Measurements from ENCODE around the gene PKD1L1.

Gene PKD1L1

DNA sequence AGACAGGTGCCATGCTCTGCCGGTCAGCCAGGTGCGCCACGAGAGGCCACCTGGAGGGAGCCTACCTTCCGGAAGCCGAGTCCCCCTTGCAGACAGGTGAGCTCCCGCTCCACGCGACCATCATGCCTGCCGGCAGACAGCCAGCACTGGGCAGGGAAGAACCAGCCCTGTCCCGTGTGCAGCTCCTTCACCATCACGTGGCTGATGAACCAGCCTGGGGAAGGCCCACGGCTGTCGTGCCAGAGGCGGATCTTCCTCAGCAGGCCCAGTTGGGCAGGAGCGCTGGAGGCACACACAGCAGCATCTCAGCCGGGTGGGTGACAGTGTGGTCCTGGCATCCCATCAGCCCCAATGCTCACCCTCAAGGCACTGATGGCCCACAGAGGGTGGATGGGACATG lies 108.9 kb downstream of the PKD1L1 start:
- TF ChIP-seq, protein P1, sequence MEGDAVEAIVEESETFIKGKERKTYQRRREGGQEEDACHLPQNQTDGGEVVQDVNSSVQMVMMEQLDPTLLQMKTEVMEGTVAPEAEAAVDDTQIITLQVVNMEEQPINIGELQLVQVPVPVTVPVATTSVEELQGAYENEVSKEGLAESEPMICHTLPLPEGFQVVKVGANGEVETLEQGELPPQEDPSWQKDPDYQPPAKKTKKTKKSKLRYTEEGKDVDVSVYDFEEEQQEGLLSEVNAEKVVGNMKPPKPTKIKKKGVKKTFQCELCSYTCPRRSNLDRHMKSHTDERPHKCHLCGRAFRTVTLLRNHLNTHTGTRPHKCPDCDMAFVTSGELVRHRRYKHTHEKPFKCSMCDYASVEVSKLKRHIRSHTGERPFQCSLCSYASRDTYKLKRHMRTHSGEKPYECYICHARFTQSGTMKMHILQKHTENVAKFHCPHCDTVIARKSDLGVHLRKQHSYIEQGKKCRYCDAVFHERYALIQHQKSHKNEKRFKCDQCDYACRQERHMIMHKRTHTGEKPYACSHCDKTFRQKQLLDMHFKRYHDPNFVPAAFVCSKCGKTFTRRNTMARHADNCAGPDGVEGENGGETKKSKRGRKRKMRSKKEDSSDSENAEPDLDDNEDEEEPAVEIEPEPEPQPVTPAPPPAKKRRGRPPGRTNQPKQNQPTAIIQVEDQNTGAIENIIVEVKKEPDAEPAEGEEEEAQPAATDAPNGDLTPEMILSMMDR (IDR thresholded peaks at IDR 0.05; ENCODE audit: insufficient read depth, low read length, missing control alignments): no peak
- DNase-seq (ENCODE audit: low read depth, low spot score): no peak
- ChIA-PET POLR2A (no interaction called here), CTCF (interaction anchor here (1.0 kb wide), 1 partner anchor 20 kb away, joined by 3 read pairs; no protein-coding TSS in a partner anchor)
- no peak overlapping the region for H3K4me3 ChIP-seq (ENCODE audit: low read depth, low read length)

DNA sequence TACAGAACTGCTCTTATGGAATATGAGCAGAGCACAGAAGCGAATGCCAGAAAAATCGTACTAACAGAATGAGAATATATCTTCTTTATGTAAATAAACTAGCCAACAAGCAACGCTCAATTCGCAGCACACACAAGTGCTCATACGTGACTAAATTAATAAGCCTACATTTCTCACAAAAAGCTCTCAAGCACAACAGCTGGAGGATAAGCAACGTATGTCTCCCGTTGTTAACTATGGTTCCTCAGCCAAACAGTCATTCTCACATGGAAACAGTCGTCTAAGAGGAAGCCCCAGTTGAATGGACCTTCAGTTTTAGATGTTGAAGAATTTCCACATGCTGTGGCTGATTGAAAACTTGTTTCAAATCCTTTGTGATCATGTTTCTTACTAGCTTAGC lies 110.4 kb downstream of the PKD1L1 start:
- ChIA-PET POLR2A (interaction anchor here (0.5 kb wide), 1 partner anchor 551 kb away, joined by 5 read pairs; no protein-coding TSS in a partner anchor), CTCF (interaction anchor here (1.0 to 2.8 kb wide), 4 partner anchors 107 to 572 kb away, joined by 3 to 6 read pairs (median 4); no protein-coding TSS in a partner anchor)
- TF ChIP-seq, protein P1 (IDR thresholded peaks at IDR 0.05; ENCODE audit: insufficient read depth, low read length, missing control alignments): no peak
- DNase-seq (ENCODE audit: low read depth, low spot score): no peak
- no peak overlapping the region for H3K4me3 ChIP-seq (ENCODE audit: low read depth, low read length)

DNA sequence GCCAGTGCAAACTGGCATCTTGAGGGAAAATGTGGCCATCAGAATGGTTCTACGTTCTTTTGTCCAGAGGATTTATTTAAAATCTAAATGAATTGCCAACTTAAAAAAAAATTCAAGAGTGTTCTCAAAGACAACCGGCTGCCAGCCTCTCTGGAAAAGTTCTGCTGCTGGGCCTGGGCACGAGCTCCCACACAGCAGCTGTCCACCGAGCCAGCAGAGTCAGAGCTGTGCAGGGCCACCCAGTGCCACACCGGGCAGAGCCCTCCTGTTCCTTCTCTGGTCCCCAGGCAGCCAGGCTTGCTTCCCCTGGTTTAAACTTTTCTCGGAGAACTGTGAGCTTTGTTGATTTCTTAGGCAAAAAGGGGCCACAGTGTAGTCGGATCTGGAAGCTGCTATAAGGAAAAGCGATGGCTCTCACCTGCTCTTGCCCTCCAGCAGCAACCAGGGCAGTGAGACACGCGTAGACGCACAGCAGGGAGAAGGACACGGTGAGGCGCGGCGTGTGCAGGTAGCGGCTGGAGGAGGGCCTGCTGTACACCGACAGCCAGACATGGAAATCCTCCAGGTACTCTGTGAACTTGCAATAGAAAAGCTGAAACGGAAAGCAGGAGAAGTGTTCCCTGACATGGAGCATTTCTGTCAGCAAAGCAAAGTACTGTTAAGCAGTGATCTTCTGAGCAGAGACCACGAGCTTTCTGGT lies 111.6 kb downstream of the PKD1L1 start:
- no peak for DNase-seq (ENCODE audit: low read depth, low spot score)
- POLR2A ChIA-PET: no interaction called here
- no peak overlapping the region for H3K4me3 ChIP-seq (ENCODE audit: low read depth, low read length)
- TF ChIP-seq, protein P1 (IDR thresholded peaks at IDR 0.05; ENCODE audit: insufficient read depth, low read length, missing control alignments): no peak
- CTCF ChIA-PET: interaction anchor here (1.0 to 2.8 kb wide), 5 partner anchors 9 to 570 kb away, joined by 3 to 7 read pairs (median 4); no protein-coding TSS in a partner anchor

DNA sequence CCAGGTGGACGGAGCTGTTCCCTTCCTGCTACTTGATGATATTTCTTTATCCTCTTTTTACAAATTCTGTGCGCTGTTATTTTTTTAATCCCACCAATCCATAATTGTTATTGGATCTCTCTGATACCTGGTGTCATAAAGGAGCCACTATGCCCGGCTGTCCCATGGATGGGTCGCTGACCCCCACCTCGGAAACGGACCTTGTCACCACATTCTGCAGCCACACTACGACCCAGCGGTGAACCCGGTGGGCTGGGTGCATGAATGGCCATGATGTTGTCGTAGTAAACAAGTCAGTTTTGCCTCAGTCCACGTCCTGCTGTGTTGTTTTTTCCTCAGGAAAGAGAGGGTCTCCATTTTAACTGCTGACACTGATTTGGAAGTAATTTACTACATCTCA lies 112.2 kb downstream of the PKD1L1 start:
- ChIA-PET CTCF (interaction anchor here (1.5 to 2.8 kb wide), 3 partner anchors 9 to 570 kb away, joined by 3 to 7 read pairs (median 6); no protein-coding TSS in a partner anchor), POLR2A (no interaction called here)
- TF ChIP-seq, protein P1 (IDR thresholded peaks at IDR 0.05; ENCODE audit: insufficient read depth, low read length, missing control alignments): no peak
- DNase-seq (ENCODE audit: low read depth, low spot score): no peak
- no peak overlapping the region for H3K4me3 ChIP-seq (ENCODE audit: low read depth, low read length)

DNA sequence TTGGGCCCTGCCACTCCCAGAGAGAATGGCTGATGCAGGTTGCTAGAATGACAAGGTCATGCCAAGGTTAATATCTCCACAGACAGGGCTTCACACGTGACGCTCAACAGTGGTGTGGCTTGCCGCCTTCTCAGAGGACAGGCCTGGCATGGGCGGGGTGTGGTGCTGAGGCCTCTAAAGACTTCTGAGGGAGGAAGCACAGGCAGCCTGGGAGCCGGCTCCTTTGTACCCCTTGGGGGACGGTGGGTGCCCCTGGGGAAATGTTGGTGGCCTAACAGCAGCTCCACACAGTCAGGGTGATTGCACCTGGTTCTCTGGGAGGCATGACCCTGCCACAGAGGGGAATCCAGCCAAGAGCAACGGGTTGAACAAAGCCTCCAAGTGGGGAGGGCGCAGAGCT lies 115.1 kb downstream of the PKD1L1 start:
- CTCF ChIA-PET: interaction anchor here (0.9 to 1.5 kb wide), 3 partner anchors 12 to 136 kb away, joined by 3 to 5 read pairs (median 4); no protein-coding TSS in a partner anchor

More for the DNA sequence above, 115.1 kb downstream of the PKD1L1 start:
- POLR2A ChIA-PET: interaction anchor here (0.5 kb wide), 1 partner anchor 497 kb away, joined by 3 read pairs; no protein-coding TSS in a partner anchor
- TF ChIP-seq, protein P1 (IDR thresholded peaks at IDR 0.05; ENCODE audit: insufficient read depth, low read length, missing control alignments): no peak
- DNase-seq (ENCODE audit: low read depth, low spot score): no peak
- no peak overlapping the region for H3K4me3 ChIP-seq (ENCODE audit: low read depth, low read length)

Measured in AG04449 (cell line).